Neural crest cell (in vitro differentiated cells): ENCODE data around the gene CSNK1G2. TPM values are rescaled to one million over a fixed set of nuclear protein-coding genes. Genes with fewer than 3 reads are reported as not detected.

Experiments
- DNase-seq: peaks from one replicate; pipeline ENCODE4 v3.0.0; 2021; ENCODE audit warnings: low read depth, mixed read lengths, low spot score
- H3K27ac Mint-ChIP-seq: one replicate; pipeline ENCODE4 v1.8.0; 2021; ENCODE audit warnings: mild to moderate bottlenecking, mixed read lengths; ENCODE audit not compliant: unreplicated experiment
- H3K27me3 Mint-ChIP-seq: 2 replicates; pipeline ENCODE4 v1.8.0; 2021; ENCODE audit warnings: low read depth, mild to moderate bottlenecking, mixed read lengths
- H3K36me3 Mint-ChIP-seq: 2 replicates; pipeline ENCODE4 v1.8.0; 2021; ENCODE audit warnings: low read depth, mild to moderate bottlenecking, mixed read lengths
- H3K4me1 Mint-ChIP-seq: 2 replicates; pipeline ENCODE4 v1.8.0; 2021; ENCODE audit warnings: mixed read lengths
- H3K4me3 Mint-ChIP-seq: one replicate; pipeline ENCODE4 v1.8.0; 2021; ENCODE audit warnings: mild to moderate bottlenecking, mixed read lengths
- H3K9me3 Mint-ChIP-seq: 2 replicates; pipeline ENCODE4 v1.8.0; 2021; ENCODE audit warnings: mixed read lengths
- total RNA-seq: library from RNA; stranded (reverse); gene quantifications from 2 replicates; pipeline ENCODE4 v1.2.1, GENCODE V29; 2021
- TF ChIP-seq, protein P1 (sequence below): fragments of 200-600 bp; sonication (generic); conservative IDR thresholded peaks from 2 replicates; pipeline ENCODE4 v1.5.0; 2021; ENCODE audit warnings: antibody characterized with exemption, mild to moderate bottlenecking

Gene CSNK1G2
- total RNA-seq, 1 donor from 2014 or later, result 133 TPM

DNA sequence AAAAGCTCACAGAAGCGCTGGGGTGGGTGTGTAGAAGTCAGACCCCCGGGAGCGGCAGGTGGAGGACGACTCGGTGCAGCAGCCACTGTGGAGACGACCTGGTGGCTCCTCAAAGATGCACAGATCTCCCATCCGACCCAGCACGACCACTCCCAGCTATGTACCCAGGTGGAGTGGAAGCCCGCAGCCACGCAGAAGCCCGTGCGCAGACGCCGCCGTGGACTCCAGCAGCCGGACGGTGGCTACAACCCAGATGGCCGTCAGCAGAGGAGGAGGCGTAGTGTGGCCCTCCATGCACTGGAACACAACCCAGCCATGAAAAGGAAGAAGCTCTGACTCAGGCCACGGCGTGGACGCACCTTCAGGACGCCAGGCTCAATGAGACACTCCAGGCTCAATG, 21.7 kb downstream of the CSNK1G2 start:
- no peaks in the 10 kb centered on the region for H3K9me3 Mint-ChIP-seq
- DNase-seq, result no peak
- no peaks in the 10 kb centered on the region for H3K4me1 Mint-ChIP-seq
- no peak overlapping the region for H3K4me3 Mint-ChIP-seq
- no peak overlapping the region for H3K27ac Mint-ChIP-seq
- H3K36me3 Mint-ChIP-seq, result no peaks in the 10 kb centered on the region
- no peaks in the 10 kb centered on the region for H3K27me3 Mint-ChIP-seq
- TF ChIP-seq, protein P1, sequence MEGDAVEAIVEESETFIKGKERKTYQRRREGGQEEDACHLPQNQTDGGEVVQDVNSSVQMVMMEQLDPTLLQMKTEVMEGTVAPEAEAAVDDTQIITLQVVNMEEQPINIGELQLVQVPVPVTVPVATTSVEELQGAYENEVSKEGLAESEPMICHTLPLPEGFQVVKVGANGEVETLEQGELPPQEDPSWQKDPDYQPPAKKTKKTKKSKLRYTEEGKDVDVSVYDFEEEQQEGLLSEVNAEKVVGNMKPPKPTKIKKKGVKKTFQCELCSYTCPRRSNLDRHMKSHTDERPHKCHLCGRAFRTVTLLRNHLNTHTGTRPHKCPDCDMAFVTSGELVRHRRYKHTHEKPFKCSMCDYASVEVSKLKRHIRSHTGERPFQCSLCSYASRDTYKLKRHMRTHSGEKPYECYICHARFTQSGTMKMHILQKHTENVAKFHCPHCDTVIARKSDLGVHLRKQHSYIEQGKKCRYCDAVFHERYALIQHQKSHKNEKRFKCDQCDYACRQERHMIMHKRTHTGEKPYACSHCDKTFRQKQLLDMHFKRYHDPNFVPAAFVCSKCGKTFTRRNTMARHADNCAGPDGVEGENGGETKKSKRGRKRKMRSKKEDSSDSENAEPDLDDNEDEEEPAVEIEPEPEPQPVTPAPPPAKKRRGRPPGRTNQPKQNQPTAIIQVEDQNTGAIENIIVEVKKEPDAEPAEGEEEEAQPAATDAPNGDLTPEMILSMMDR, result no peak

DNA sequence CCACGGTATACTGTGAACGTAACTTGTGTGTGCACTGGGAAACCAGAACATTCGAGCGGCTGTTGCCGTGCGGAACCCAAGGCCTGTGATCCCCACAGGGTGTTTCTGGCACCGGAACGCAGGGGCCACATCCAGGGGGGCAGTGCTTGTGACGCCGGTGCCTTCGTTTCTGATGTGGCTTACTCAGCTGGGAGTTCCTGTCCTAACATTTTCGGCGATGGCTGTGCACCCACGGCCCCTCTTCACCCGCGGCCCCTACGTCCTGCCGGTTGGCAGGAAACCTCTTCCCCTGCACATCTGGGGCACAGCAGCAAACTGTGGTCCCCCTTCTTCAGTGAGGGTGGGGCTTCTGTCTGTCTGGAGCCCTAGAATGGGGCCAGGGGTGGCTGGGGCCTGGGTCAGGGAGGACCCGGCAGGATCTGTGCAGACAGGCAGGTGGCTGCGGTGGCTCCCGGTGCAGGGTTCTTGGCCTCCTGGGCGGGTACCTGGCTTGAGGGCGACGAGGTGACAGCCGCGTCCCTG, 26.2 kb downstream of the CSNK1G2 start:
- Mint-ChIP-seq H3K36me3 (no peaks in the 10 kb centered on the region), H3K4me1 (no peaks in the 10 kb centered on the region), H3K27ac (no peak overlapping the region), H3K9me3 (no peaks in the 10 kb centered on the region), H3K27me3 (no peaks in the 10 kb centered on the region), H3K4me3 (no peak overlapping the region)
- TF ChIP-seq, protein P1, result no peak
- DNase-seq, result no peak

DNA sequence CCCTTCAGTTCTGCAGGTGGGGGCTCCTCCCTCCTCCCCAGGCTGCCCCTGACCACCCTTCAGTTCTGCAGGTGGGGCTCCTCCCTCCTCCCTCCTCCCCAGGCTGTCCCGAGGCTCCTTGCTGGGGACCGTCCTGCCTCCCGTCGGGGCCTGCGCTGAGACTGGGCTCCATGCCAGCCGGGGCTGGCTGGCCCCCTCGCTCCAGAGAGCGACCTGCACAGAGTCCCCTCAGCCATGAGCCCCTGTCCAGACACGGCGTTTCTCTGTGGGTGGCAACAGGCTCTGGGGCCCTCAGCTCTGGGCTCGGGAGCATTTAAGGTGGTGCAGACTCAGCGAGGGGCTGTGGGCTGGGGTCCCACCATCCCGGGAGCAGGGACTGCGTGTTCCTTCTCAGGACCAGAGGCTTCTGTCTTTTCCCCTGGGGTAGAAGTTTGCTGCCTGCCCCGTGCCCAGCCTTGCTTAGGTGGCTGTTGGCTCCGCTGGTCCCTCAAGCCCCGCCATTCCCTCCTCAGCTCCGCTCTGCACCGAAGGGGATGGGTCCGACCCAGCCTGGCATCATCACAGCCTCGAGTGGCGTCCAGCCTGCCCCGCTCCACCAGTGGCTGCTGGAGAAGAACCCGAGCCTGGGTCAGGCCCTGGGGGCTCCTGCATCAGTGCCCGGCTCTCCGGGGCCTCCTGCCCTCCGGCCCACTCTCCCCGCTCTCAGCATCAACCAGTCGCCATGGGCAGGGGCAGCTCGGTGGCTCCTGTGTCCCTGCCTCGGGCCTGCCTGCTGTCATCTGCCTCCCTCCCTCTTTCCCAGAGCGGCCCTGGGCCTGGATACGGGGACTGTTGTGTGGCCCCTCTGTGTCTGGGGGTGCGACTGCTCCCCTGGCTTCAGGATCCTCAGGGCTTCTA, 27.6 kb downstream of the CSNK1G2 start:
- no peaks in the 10 kb centered on the region for H3K36me3 Mint-ChIP-seq
- no peak for DNase-seq
- H3K27me3 Mint-ChIP-seq, result no peaks in the 10 kb centered on the region
- no peak overlapping the region for H3K4me3 Mint-ChIP-seq
- H3K4me1 Mint-ChIP-seq, result no peaks in the 10 kb centered on the region
- H3K27ac Mint-ChIP-seq, result no peak overlapping the region
- no peaks in the 10 kb centered on the region for H3K9me3 Mint-ChIP-seq
- TF ChIP-seq, protein P1, result no peak

DNA sequence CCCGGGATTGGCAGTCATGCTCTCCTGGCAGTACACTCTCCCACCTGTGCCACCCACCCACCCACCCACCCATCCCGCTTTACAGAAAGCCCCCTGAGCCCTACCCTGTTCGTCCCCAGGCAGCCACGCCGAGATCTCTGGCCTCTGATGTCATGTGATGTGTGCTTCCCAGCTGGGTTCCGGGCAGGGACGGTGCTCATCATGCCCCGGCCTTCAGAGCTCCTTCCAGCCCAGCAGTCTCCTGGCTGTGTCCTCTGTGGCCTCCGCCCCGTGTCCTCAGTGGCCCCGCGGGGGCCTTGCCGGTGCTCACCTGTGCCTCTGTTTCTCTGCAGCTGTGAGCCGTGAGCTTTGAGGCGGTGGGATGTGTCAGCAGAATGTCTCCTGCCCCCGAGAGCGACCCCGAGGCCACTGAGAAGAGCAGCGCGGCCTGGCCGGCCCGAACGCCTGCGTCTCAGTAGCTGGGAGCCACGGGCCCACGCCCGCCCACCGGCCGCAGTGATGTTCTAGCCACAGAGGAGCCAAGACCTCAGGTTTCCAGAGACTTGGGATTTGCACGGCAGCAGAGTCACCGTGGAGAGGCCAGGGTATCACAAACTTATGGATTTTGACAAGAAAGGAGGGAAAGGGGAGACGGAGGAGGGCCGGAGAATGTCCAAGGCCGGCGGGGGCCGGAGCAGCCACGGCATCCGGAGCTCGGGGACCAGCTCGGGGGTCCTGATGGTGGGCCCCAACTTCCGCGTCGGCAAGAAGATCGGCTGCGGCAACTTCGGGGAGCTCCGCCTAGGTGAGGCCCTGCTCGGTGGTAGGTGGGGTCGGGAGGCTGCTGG, 28.4 kb downstream of the CSNK1G2 start:
- Mint-ChIP-seq H3K27me3 (no peaks in the 10 kb centered on the region), H3K4me1 (no peaks in the 10 kb centered on the region), H3K36me3 (no peaks in the 10 kb centered on the region), H3K27ac (peak overlapping the region; percentile 43), H3K4me3 (no peak overlapping the region), H3K9me3 (no peaks in the 10 kb centered on the region)
- TF ChIP-seq, protein P1, result no peak
- DNase-seq, result no peak

DNA sequence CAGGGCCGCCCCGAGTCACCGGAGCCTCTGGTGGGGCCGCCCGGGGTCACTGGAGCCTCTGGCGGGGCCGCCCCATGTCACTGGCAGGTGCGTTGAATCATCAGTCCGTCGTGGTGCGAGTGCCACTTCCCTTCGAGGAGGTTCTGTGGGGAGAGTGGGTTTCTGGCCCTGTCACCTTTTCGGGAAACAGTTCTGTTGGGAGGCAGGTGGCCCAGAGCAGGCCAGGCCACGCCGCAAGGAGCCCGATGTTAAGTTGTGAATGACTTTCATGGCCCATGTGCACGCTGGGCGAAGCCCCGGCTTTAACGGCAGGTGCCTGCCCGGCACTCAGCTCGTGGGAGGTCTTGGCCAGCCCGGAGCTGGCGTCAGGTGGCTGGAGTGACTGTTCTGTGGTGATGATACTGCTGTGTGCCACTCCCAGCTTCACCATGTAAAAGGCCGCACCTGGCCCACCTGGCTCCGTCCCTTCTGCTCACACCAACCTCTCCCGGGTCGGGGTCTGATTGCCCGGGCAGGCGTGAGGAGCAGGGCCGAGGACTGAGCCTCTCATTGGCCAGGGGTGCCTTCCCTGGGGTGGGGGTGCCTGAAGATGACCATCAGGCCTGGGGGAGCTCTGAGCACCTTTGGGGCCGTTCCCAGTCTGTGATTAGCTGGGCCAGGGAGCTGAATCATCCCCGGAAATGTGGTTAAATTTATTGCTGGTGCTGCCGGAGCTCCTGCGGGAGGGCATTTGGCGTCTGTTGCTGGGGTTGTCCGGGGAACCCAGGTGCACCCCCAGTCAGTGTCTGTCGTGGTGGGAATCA, 29.2 kb downstream of the CSNK1G2 start:
- no peak for DNase-seq
- Mint-ChIP-seq H3K4me3 (no peak overlapping the region), H3K4me1 (no peaks in the 10 kb centered on the region), H3K9me3 (no peaks in the 10 kb centered on the region), H3K27me3 (no peaks in the 10 kb centered on the region), H3K36me3 (no peaks in the 10 kb centered on the region), H3K27ac (no peak overlapping the region)
- TF ChIP-seq, protein P1, result no peak
